GM12801 (cell line): ENCODE results near the gene USP17L27.
"Not testable (repeated sequence)": the region's sequence is repeated elsewhere in the genome, so short reads cannot be mapped to it uniquely, and the experiment has no call there.

Source experiments
- TF ChIP-seq, protein P1 (sequence below): IDR thresholded peaks from one replicate; pipeline ENCODE4 v1.5.1; 2011; ENCODE audit warnings: control low read depth; ENCODE audit not compliant: insufficient read length; ENCODE audit errors: extremely low read depth

Gene USP17L27

DNA sequence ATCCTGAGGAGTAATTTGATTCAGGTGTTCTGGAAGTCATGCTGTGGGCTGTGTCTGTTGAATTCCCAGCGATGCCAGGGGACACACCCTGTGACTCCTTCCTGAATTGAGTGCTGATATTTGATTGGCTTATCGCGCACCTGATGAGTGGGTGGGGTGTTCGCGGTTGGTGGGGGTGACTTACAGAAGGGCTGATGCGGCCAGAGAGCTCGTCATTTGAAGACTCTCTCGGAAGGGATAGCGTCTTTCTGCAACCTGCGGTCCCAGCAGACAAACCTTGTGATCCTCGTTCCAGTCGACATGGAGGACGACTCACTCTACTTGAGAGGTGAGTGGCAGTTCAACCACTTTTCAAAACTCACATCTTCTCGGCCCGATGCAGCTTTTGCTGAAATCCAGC, 18.9 kb downstream of the USP17L27 start, which contains the start of gene USP17L30:
USP17L30 (plus strand) TSS at position 301 of the 400 bp plus-strand sequence; CDS start at position 301, 0 bp downstream.
- TF ChIP-seq, protein P1, sequence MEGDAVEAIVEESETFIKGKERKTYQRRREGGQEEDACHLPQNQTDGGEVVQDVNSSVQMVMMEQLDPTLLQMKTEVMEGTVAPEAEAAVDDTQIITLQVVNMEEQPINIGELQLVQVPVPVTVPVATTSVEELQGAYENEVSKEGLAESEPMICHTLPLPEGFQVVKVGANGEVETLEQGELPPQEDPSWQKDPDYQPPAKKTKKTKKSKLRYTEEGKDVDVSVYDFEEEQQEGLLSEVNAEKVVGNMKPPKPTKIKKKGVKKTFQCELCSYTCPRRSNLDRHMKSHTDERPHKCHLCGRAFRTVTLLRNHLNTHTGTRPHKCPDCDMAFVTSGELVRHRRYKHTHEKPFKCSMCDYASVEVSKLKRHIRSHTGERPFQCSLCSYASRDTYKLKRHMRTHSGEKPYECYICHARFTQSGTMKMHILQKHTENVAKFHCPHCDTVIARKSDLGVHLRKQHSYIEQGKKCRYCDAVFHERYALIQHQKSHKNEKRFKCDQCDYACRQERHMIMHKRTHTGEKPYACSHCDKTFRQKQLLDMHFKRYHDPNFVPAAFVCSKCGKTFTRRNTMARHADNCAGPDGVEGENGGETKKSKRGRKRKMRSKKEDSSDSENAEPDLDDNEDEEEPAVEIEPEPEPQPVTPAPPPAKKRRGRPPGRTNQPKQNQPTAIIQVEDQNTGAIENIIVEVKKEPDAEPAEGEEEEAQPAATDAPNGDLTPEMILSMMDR: not testable (repeated sequence)

DNA sequence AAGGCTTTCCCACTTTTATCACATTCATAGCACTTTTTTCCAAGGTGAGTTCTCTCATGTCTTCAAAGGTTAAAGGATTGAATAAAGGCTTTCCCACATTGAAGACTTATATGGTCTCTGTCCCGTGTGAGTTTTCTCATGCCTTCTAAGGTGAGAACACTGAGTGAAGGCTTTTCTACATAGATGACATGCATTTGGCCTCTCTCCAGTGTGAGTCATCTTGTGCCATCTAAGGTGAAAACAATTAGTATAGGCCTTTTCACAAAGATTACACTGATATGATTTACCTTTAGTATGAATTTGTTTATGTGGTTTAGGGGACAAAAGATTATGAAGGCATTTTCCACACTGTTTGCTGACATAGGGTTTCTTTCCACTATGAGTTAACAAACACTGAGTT, 40.2 kb downstream of the USP17L27 start:
- TF ChIP-seq, protein P1: no peak
